MM.1S (cell line): ENCODE results near the gene KLF8.

Source experiments
- CTCF ChIP-seq: fragments of 300-600 bp; sonication (generic); IDR thresholded peaks from 2 replicates; pipeline ENCODE4 v1.5.1; 2016; ENCODE audit warnings: antibody characterized with exemption, low read length, mixed read lengths
- EZH2phosphoT487 ChIP-seq: fragments of 300-600 bp; sonication (generic); IDR thresholded peaks from 2 replicates; pipeline ENCODE4 v1.6.1; 2018; ENCODE audit warnings: antibody characterized with exemption, low read length

- no peak for TF ChIP-seq CTCF
- TF ChIP-seq EZH2phosphoT487: no peak
Observed at GRCh38 chrX:56289449-56289848, 57.3 kb downstream of the KLF8 start.
